Left lung (tissue), 10 donors: ENCODE data around the gene ARMH3. TPM values are rescaled to one million over a fixed set of nuclear protein-coding genes. Genes with fewer than 3 reads are reported as not detected.

Experiments
- ATAC-seq: fragments of 200-7000 bp; cut with Tn5 transposase; one replicate; pipeline ENCODE4 v1.9.1; 2020; ENCODE audit warnings: moderate library complexity
- DNase-seq, 4 donors: peaks; one replicate each; pipeline ENCODE4 v3.0.0-alpha.2; 2013 to 2020
- H3K27ac ChIP-seq, 2 donors: fragments of 200-600 bp; sonication (generic) in 1 of 2; one replicate each; pipeline versions ENCODE4 v1.5.0 to v1.8.0; 2020 to 2021
- H3K27me3 ChIP-seq, 2 donors: fragments of 200-600 bp; sonication (generic) in 1 of 2; one replicate each; pipeline versions ENCODE4 v1.5.0 to v1.8.0; 2020 to 2021
- H3K36me3 ChIP-seq, 2 donors: fragments of 200-600 bp; sonication (generic) in 1 of 2; one replicate each; pipeline versions ENCODE4 v1.5.0 to v1.8.0; 2020 to 2021
- H3K4me1 ChIP-seq, 2 donors: fragments of 200-600 bp; one replicate each; pipeline ENCODE4 v1.8.0; 2021
- H3K4me3 ChIP-seq, 2 donors: fragments of 200-600 bp; sonication (generic) in 1 of 2; one replicate each; pipeline versions ENCODE4 v1.5.0 to v1.8.0; 2020 to 2021; ENCODE audit warnings: mild to moderate bottlenecking in 1 of 2
- H3K9me3 ChIP-seq, 2 donors: fragments of 200-600 bp; sonication (generic) in 1 of 2; one replicate each; pipeline versions ENCODE4 v1.5.0 to v1.8.0; 2020 to 2021
- CTCF ChIP-seq, 2 donors: fragments of 200-600 bp; sonication (generic) in 1 of 2; IDR thresholded peaks; one replicate each; pipeline versions ENCODE4 v1.5.0 to v1.8.0; 2021; ENCODE audit warnings: antibody characterized with exemption in 2 of 2
- intact Hi-C, 2 donors: fragments of 100-400 bp; cut with DNase I; formaldehyde crosslinking; loops; one replicate each; pipeline versions ENCODE4 v1.11.2 to v1.14.2; 2022
- polyA plus RNA-seq, 6 donors: library from polyadenylated mRNA; unstranded; fragments of 120-200 nt; gene quantifications; one replicate each; pipeline ENCODE4 v1.2.1, GENCODE V29; 2013; ENCODE audit not compliant: insufficient read length in 6 of 6
- total RNA-seq, 2 donors: library from RNA; stranded (reverse); fragmentation: NEBNext Ultra II Directional; extraction: Animal tissue kit (Norgen Biotek cat#: 25700); gene quantifications; one replicate each; pipeline ENCODE4 v1.2.1, GENCODE V29; 2021
- donor health status: DM: no; HTN: yes; CAD: no.
- donor health status: DM: no; HTN: no; CAD: no.

ARMH3 gene
- total and polyA plus RNA-seq, 8 donors: 19.4 to 26.2 (median 23.4) TPM

- Histone ChIP-seq H3K4me3 (peak overlapping the region; percentile 43 to 63), H3K27me3 (no peaks in the 10 kb centered on the region), H3K27ac (peak overlapping the region; percentile 53 to 63), H3K36me3 (peaks cover 0 to 9% of the 10 kb centered on the region in 2 donors), H3K9me3 (no peaks in the 10 kb centered on the region), H3K4me1 (peaks cover 9 to 43% of the 10 kb centered on the region in 2 donors)
- intact Hi-C loops: loop anchor here in 1 of 2 donors (10.0 kb wide), 1 partner anchor 244 kb away; no protein-coding TSS in a partner anchor
- no peak for TF ChIP-seq CTCF (IDR thresholded peaks at IDR 0.05)
- ATAC-seq (peak; percentile 90), DNase-seq (peak; percentile 87 to 96 (median 93))
These were observed 225.4 kb downstream of the ARMH3 start for GRCh38 chr10:101830322-101831168.

GRCh38 chr10:101829561-101830315 is 226.2 kb downstream of the ARMH3 start:
- intact Hi-C loops: loop anchor here in 1 of 2 donors (10.0 kb wide), 1 partner anchor 245 kb away; no protein-coding TSS in a partner anchor
- Histone ChIP-seq H3K27me3 (no peaks in the 10 kb centered on the region), H3K4me1 (peaks cover 9 to 36% of the 10 kb centered on the region in 2 donors), H3K4me3 (peak overlapping the region; percentile 43 to 63), H3K36me3 (peaks cover 0 to 9% of the 10 kb centered on the region in 2 donors), H3K9me3 (no peaks in the 10 kb centered on the region), H3K27ac (peak overlapping the region; percentile 53 to 63)
- TF ChIP-seq CTCF (IDR thresholded peaks at IDR 0.05): no peak
- ATAC-seq: peak; percentile 4
- peak in 3 of 4 donors; percentile 58 to 88 (median 71) for DNase-seq

- Histone ChIP-seq H3K4me1 (peaks cover 9 to 28% of the 10 kb centered on the region in 2 donors), H3K4me3 (peak overlapping the region in 1 of 2 donors; percentile 63), H3K27me3 (no peaks in the 10 kb centered on the region), H3K27ac (no peak overlapping the region), H3K36me3 (peaks cover 0 to 9% of the 10 kb centered on the region in 2 donors), H3K9me3 (no peaks in the 10 kb centered on the region)
- DNase-seq: peak in 1 of 4 donors; percentile 37
- ATAC-seq: no peak
- TF ChIP-seq CTCF (IDR thresholded peaks at IDR 0.05): no peak
- intact Hi-C loops: no loop called here
These were observed 227.0 kb downstream of the ARMH3 start for GRCh38 chr10:101828766-101829551.

GRCh38 chr10:101827919-101828600 is 227.9 kb downstream of the ARMH3 start:
- intact Hi-C loops: no loop called here
- DNase-seq (peak in 1 of 4 donors; percentile 10), ATAC-seq (no peak)
- Histone ChIP-seq H3K4me1 (peaks cover 9 to 26% of the 10 kb centered on the region in 2 donors), H3K36me3 (peaks cover 0 to 9% of the 10 kb centered on the region in 2 donors), H3K9me3 (no peaks in the 10 kb centered on the region), H3K4me3 (no peak overlapping the region), H3K27me3 (no peaks in the 10 kb centered on the region), H3K27ac (no peak overlapping the region)
- no peak for TF ChIP-seq CTCF (IDR thresholded peaks at IDR 0.05)
